Glomerular visceral epithelial cell (primary cell): Measurements from ENCODE around the gene NAA16.
A peak's percentile ranks its signal among the peaks of the same experiment; 100 is the strongest.
"Not testable (repeated sequence)": the region's sequence is repeated elsewhere in the genome, so short reads cannot be mapped to it uniquely, and the experiment has no call there.

Experiments
- DNase-seq: peaks from one replicate; pipeline ENCODE4 v3.0.0-alpha.2; 2016; ENCODE audit errors: extremely low spot score

NAA16 gene

DNA sequence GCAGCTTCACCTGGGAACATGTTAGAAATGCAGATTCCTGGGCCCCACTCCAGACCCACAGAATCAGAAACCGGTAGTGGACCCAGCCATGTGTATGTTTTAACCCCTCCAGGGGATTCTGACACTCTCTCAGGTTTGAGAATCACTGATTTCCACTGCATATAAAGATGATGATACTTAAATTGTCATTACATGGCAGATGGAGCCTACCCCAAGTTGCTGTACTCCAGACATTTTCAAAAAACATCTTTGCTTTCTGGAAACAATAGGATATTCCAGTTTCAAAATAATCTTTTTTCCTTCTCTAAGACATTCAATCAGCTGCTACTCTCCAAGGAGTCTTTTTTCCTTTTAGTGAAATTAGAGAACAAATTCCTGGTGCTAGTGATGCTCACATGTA is 97.7 kb downstream of the NAA16 start:
- no peak for DNase-seq

GRCh38 chr13:41409611-41410010 is 98.5 kb downstream of the NAA16 start:
- DNase-seq: no peak

DNA sequence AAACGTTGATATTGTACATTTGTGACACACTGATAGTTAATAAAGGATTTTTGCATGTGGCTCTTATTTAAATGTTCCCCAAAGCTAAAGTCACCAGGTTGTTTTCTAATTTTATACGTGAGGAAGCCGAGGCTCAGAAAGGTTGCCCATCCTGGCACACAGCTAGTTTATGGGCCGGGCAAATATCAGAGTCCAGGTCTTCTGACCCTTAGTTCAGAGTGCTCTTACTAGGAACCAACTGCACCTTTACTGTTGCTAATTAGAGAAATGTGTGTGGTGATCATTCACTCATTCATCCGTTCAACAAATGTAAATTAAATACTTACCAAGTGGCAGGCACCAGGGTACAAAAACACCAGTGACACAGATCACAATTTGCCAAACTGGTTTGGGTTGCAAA is 100.0 kb downstream of the NAA16 start:
- no peak for DNase-seq

DNA sequence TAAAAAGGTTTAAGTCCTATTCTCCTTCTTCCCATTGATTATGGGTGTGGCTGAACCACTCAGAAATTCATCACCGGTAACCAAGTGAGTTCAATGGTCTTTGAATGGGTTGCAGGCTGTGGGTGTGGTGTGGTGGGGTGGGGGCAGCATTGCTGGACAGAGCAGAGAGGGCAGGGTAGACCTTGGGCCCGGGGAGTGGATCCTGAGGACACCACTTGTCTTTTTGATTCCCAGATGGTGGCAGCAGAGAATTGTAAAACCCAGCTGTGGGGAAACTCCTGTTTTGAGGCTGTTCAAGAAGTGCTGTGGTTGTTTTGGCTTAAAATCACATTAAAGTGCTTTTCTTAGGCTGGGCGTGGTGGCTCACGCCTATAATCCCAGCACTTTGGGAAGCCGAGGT is 100.5 kb downstream of the NAA16 start:
- peak; percentile 19 for DNase-seq

DNA sequence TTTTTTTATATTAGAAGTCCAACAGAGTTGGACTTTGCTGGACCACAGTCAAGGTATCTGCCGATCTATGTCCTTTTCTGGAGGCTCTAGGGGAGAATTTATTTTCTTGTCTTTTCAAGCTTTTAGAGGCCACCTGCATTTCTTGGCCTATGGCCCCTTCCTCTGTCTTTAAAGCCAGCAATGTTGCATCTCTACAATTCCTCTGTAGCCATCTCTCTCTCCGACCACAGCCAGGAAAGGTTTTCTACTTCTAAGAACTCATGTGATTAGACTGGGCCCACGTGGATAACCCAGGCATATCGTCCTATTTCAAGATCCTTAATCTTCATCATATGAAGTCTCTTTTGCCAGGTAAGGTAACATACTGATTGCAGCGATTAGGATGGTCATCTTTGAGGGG is 102.8 kb downstream of the NAA16 start:
- DNase-seq: no peak

GRCh38 chr13:41416276-41416675 is 105.2 kb downstream of the NAA16 start:
- DNase-seq: no peak

DNA sequence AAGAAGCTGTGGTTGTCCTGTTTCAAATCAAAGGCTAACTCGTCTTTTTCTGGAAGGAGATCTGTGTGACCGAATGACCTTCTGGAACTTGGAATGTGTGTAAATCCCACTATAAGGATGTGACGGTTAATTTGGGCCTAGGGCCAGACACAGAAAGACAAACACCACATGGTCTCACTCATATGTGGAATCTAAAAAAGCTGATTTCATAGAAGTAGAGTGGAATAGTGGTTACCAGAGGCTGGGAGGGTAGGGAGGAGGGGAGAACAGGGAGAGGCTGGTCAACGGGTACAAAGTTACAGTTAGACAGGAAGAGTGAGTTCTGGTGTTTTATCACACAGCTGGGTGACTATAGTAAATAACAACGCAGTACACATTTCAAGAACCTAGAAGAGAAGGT is 107.0 kb downstream of the NAA16 start:
- no peak for DNase-seq

DNA sequence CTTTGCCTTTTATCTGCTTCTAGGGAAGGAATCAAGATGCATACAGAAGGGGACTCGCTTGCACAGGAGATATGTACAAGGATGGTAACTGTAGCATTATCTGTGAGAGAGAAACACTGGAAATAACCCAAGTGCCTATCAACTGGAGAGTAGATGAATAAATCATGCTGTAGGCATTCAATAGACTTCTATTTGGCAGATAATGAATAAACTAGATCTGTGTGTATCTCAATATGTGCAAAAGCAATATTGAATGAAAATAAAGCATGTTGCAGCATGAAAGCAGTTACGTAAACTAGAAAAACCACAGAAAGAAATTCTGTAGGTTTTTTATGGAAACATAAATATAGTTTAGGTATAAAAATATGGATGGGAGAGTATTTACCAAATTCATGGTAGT is 107.7 kb downstream of the NAA16 start:
- DNase-seq: no peak

DNA sequence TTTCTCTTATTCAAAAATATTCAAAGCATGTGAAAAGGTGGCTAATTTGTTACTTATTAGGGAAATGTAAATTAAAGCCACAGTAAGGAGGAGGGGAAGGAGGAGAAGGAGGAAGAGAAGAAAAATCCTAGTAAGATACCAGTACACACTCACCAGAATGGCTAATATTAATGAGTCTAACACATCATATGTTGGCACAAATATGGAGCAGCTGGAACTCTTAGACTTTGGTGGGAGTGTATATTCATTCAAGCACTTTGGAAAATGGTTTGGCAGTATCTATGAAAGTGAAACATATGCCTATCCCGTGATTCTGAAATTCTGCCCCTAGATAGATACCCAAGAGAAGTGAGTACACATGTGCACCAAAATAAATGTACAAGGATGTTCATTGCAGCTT is 108.1 kb downstream of the NAA16 start:
- DNase-seq: no peak

- no peak for DNase-seq
Measured at GRCh38 chr13:41420146-41420545, 109.1 kb downstream of the NAA16 start.

GRCh38 chr13:41421330-41421729 is 110.3 kb downstream of the NAA16 start:
- DNase-seq: not testable (repeated sequence)

DNA sequence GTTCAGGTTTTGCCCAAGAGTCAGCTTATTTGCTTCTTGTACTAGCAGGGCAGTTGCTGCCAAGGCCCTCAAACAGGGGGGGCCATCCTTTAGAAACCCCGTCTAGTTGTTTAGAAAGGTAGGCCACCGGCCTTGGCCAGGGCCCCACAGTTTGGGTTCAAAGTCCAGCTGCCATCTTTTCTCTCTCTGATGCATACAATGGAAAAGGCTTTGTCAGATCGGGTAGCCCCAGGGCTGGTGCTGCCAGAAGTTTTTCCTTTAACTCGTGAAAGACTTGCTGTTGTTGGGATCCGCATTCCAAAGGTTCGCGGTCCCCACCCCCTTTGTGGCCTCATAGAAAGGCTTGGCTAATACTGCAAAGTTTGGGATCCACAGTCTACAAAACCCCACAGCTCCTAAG is 110.9 kb downstream of the NAA16 start:
- not testable (repeated sequence) for DNase-seq

- DNase-seq: not testable (repeated sequence)
Measured at GRCh38 chr13:41423259-41423658, 112.2 kb downstream of the NAA16 start.

- not testable (repeated sequence) for DNase-seq
Measured at GRCh38 chr13:41424675-41425074, 113.6 kb downstream of the NAA16 start.

DNA sequence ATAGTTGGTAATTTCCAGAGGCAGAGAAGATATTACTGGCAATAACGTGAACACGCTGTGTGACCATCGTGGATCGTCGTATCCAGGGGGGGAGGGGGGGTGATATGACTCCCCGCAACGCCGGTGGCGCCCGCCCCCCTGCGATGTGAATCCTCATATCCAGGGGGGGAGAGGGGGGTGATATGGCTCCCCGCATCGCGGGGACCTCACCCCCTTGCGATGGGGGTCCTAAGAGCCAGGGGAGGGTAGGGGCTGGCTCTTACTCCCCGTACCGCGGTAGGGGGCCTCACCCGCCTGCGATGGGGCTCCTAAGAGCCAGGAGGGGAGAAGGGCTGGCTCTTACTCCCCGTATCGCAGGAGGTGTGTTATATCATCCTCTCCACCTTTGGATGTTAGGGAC is 115.0 kb downstream of the NAA16 start:
- no peak for DNase-seq
